ENCODE measurements around the gene TRAF1.

The TRAF1 gene

GRCh38 chr9:120904061-120904977, 22.3 kb downstream of the TRAF1 start:
- DNase-seq = no peak

- DNase-seq = no peak
Observed at GRCh38 chr9:120902569-120903535, 23.7 kb downstream of the TRAF1 start.

GRCh38 chr9:120901755-120902568, 24.6 kb downstream of the TRAF1 start:
- DNase-seq = no peak

- no peak for DNase-seq
Observed at GRCh38 chr9:120900824-120901223, 25.8 kb downstream of the TRAF1 start.

- no peak for DNase-seq
Observed at GRCh38 chr9:120899490-120900068, 27.0 kb downstream of the TRAF1 start.

GRCh38 chr9:120898396-120898795, 28.2 kb downstream of the TRAF1 start:
- no peak for DNase-seq

- no peak for DNase-seq
Observed at GRCh38 chr9:120895951-120896350, 30.6 kb downstream of the TRAF1 start.

GRCh38 chr9:120894321-120895148, 32.1 kb downstream of the TRAF1 start:
- DNase-seq = no peak

- DNase-seq = no peak
Observed at GRCh38 chr9:120893611-120894307, 32.8 kb downstream of the TRAF1 start.

- DNase-seq = no peak
Observed at GRCh38 chr9:120892748-120893610, 33.6 kb downstream of the TRAF1 start.

GRCh38 chr9:120891884-120892747, 34.5 kb downstream of the TRAF1 start:
- no peak for DNase-seq

GRCh38 chr9:120891245-120891883, 35.2 kb downstream of the TRAF1 start:
- DNase-seq = no peak

GRCh38 chr9:120890320-120891244, 36.0 kb downstream of the TRAF1 start:
- no peak for DNase-seq

GRCh38 chr9:120889606-120890271, 36.9 kb downstream of the TRAF1 start:
- DNase-seq = no peak

GRCh38 chr9:120888626-120889025, 38.0 kb downstream of the TRAF1 start:
- DNase-seq = no peak

GRCh38 chr9:120886490-120886967, 40.1 kb downstream of the TRAF1 start:
- DNase-seq = no peak
